ENCODE results near the gene BBS4. TPM values are rescaled to one million over a fixed set of nuclear protein-coding genes. Genes with fewer than 3 reads are reported as not detected.

The BBS4 gene, protein sequence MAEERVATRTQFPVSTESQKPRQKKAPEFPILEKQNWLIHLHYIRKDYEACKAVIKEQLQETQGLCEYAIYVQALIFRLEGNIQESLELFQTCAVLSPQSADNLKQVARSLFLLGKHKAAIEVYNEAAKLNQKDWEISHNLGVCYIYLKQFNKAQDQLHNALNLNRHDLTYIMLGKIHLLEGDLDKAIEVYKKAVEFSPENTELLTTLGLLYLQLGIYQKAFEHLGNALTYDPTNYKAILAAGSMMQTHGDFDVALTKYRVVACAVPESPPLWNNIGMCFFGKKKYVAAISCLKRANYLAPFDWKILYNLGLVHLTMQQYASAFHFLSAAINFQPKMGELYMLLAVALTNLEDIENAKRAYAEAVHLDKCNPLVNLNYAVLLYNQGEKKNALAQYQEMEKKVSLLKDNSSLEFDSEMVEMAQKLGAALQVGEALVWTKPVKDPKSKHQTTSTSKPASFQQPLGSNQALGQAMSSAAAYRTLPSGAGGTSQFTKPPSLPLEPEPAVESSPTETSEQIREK
- total RNA-seq (2012; rRNA removed), result 9.7 and 15.8 TPM in 2 replicates
- polyA plus RNA-seq (2012; rRNA removed), result 10.5 and 21.0 TPM in 2 replicates
- 3.6 and 6.6 TPM in 2 replicates for polyA plus RNA-seq (2012; cell fraction: cytosol; rRNA removed)
- polyA plus RNA-seq (2012; cell fraction: nucleus; rRNA removed; ENCODE audit: low replicate concordance), result 9.2 and 47.2 TPM in 2 replicates
- percentile 66 among the genes with signal in this experiment for Bru-seq, nascent RNA
- BruChase-seq, experiment 1, labeled RNA remaining after a 6-hour chase, result percentile 83 among the genes with signal in this experiment
- percentile 83 among the genes with signal in this experiment for BruChase-seq, experiment 2, labeled RNA remaining after a 2-hour chase
- long read RNA-seq, transcript BBS4-201 (16 exons, 2,490 nt), result major isoform, 9 of 20 reads
- long read RNA-seq, partial matches to known transcripts, result 4 of 20 reads
- long read RNA-seq, other reads (novel, unspliced or antisense), result 7 of 20 reads

DNA sequence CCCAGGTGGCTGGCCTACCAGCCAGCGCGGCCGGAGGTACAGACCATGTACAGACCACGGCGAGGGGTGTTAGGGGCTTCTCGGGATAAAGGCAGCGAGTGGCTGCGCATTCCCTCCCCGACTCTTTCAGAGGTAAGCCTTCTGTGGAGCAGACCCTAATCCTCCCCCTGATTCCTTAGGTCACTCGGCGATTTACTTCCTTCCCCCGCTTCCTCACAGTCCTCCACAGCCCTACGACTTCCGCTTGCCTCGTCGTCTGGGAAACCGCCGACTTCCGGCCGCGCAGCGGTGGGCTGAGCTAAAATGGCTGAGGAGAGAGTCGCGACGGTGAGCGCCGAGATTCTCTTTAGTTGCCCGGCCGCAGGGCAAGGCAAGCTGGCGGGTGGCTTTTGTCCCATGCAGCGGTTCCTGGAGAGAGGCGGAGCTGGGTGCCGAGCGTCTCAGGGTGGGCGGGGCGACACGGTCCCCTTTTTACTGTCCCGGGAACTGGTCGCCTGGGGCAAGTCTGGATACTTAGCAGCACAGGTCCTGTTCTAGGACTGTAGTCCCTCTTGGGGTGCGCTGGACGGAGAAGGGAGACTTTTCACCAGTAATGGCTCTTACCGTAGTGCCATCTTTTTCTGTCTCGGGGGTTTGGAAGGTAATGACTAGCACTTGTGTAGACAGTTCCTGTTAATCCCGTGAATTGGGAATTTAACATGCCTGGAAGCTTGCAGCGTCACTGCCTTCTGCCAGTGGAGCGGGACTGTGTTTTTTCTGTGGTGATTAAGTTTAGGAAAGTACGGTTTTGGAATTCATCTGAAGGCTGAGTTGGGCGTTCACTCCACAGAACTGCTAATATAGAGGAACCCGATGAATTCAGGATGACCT is at the start of gene BBS4, which contains the start of gene HIGD2B:
TSS of gene BBS4 (plus strand) at position 283 of the 870 bp plus-strand sequence. CDS start at position 304, 21 bp downstream.
TSS of gene HIGD2B (minus strand) at position 258 of the 870 bp plus-strand sequence. CDS start 9,808 bp downstream, outside the sequence.
- Histone ChIP-seq H2BK20ac (ENCODE audit: low read depth, low read length) (no peak within 1 kb of the TSS), H3K9me1 (ENCODE audit: insufficient read depth, low read length) (no peaks in the 10 kb centered on the region), H2BK120ac (ENCODE audit: low read depth, low read length) (peak within 1 kb of the TSS; percentile 35), H2AFZ (replicated peaks; ENCODE audit: low read length, poor library complexity) (peak within 1 kb of the TSS; percentile 99), H4K20me1 (ENCODE audit: insufficient read depth, low read length) (no peaks in the 10 kb centered on the region), H3K4me1 (ENCODE audit: control insufficient read depth, insufficient read depth, low read length) (0 out of 2 replicates have a peak, but pooled peaks cover 1% of the 10 kb centered on the region), H2AK5ac (ENCODE audit: low read depth, low read length) (0 out of 2 replicates have a peak within 1 kb of the TSS, but pooled peaks have one; percentile 6), H3K4ac (ENCODE audit: low read depth, low read length) (peak within 1 kb of the TSS; percentile 80), H2AK9ac (replicated peaks; ENCODE audit: low read depth, low read length, poor library complexity) (peak within 1 kb of the TSS; percentile 73), H3K4me3 (ENCODE audit: insufficient read depth, low read depth, low read length) (peak within 1 kb of the TSS; percentile 59), H3K9ac (ENCODE audit: low read depth, low read length) (peak within 1 kb of the TSS; percentile 80), H4K8ac (ENCODE audit: low read depth in 2 of 2, low read length in 2 of 2) (peak within 1 kb of the TSS; percentile 98 to 99), H4K5ac (ENCODE audit: low read depth, low read length) (peak within 1 kb of the TSS; percentile 77), H3K14ac (replicated peaks; ENCODE audit: low read depth, low read length) (peak within 1 kb of the TSS; percentile 92), H2BK5ac (ENCODE audit: low read depth, low read length, poor library complexity, severe bottlenecking) (peak within 1 kb of the TSS; percentile 73), H3K27me3 (ENCODE audit: control insufficient read depth, insufficient read depth, low read length) (peaks cover under 1% of the 10 kb centered on the region; the same call in 1 of the 2 replicates), H3K4me2 (ENCODE audit: low read depth, low read length) (peak within 1 kb of the TSS; percentile 81), H3K36me3 (ENCODE audit: control insufficient read depth, insufficient read depth, low read length) (no peaks in the 10 kb centered on the region), H3K9me3 (ENCODE audit: control insufficient read depth, insufficient read depth, low read length) (no peaks in the 10 kb centered on the region), H3K79me1 (ENCODE audit: low read depth in 1 of 2, low read length in 2 of 2) (peaks cover 0 to 13% of the 10 kb centered on the region in 2 experiments; a peak in 2 of 4 replicates), H4K91ac (ENCODE audit: insufficient read depth, low read depth, low read length) (peak within 1 kb of the TSS; percentile 75), H3K18ac (ENCODE audit: low read depth, low read length) (peak within 1 kb of the TSS; percentile 56), H3K27ac (ENCODE audit: insufficient read depth, low read length) (peak within 1 kb of the TSS; percentile 89), H3K23ac (ENCODE audit: low read depth, low read length) (peak within 1 kb of the TSS; percentile 95), H2BK15ac (ENCODE audit: low read depth, low read length) (peak within 1 kb of the TSS; percentile 62; the same call in 1 of the 3 replicates), H3K56ac (ENCODE audit: extremely low read depth, insufficient read depth, low read length) (peak within 1 kb of the TSS; percentile 89)
- peak; percentile 99 for ATAC-seq (ENCODE audit: low read depth)
- DNase-seq, result peak; percentile 83
- CTCF ChIA-PET, result interaction anchor here (0.6 kb wide), 1 partner anchor 36 kb away, joined by 4 read pairs; no protein-coding TSS in a partner anchor
- POLR2A ChIA-PET (ENCODE audit: unreplicated experiment), result no interaction called here
- intact Hi-C loops (cut with micrococcal nuclease), result no loop called here
- in situ Hi-C loops (cut with MboI; ENCODE audit: low sequenced_read_pairs), result no loop called here
- dilution Hi-C loops (cut with HindIII; ENCODE audit: low sequenced_read_pairs, unreplicated experiment), result no loop called here
- no TSS peak for BruUV-seq (replicated peaks)
- 0% methylated on average over 20 of the region's 49 CpGs; no CpG with 5 or more reads in 1 of the 2 experiments for WGBS, 2 experiments (ENCODE audit: extremely low coverage in 2 of 2, insufficient read length in 1 of 2)
- TF ChIP-seq, protein P1, sequence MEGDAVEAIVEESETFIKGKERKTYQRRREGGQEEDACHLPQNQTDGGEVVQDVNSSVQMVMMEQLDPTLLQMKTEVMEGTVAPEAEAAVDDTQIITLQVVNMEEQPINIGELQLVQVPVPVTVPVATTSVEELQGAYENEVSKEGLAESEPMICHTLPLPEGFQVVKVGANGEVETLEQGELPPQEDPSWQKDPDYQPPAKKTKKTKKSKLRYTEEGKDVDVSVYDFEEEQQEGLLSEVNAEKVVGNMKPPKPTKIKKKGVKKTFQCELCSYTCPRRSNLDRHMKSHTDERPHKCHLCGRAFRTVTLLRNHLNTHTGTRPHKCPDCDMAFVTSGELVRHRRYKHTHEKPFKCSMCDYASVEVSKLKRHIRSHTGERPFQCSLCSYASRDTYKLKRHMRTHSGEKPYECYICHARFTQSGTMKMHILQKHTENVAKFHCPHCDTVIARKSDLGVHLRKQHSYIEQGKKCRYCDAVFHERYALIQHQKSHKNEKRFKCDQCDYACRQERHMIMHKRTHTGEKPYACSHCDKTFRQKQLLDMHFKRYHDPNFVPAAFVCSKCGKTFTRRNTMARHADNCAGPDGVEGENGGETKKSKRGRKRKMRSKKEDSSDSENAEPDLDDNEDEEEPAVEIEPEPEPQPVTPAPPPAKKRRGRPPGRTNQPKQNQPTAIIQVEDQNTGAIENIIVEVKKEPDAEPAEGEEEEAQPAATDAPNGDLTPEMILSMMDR (conservative IDR thresholded peaks at IDR 0.05; ENCODE audit: low read depth, low read length), result no peak
- TF ChIP-seq RCOR1 (IDR thresholded peaks at IDR 0.05; ENCODE audit: insufficient replicate concordance, low read length) (no peak), FOS (IDR thresholded peaks at IDR 0.05; ENCODE audit: low read depth, low read length) (no peak), CHD1 (IDR thresholded peaks at IDR 0.05; ENCODE audit: low read depth, low read length) (no peak), CEBPB (IDR thresholded peaks at IDR 0.05; ENCODE audit: low read depth, low read length) (no peak), BHLHE40 (IDR thresholded peaks at IDR 0.05; ENCODE audit: low read depth, low read length) (no peak), MAZ (IDR thresholded peaks at IDR 0.05; ENCODE audit: borderline replicate concordance, low read depth, low read length) (0 out of 2 replicates have a peak, but pooled peaks have one; percentile 11), MAFK (IDR thresholded peaks at IDR 0.05; ENCODE audit: low read depth, low read length) (no peak), MXI1 (IDR thresholded peaks at IDR 0.05; ENCODE audit: borderline replicate concordance, low read depth, low read length) (peak; percentile 61)
- TF ChIP-seq, protein P2, sequence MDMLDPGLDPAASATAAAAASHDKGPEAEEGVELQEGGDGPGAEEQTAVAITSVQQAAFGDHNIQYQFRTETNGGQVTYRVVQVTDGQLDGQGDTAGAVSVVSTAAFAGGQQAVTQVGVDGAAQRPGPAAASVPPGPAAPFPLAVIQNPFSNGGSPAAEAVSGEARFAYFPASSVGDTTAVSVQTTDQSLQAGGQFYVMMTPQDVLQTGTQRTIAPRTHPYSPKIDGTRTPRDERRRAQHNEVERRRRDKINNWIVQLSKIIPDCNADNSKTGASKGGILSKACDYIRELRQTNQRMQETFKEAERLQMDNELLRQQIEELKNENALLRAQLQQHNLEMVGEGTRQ (IDR thresholded peaks at IDR 0.05; ENCODE audit: low read depth, low read length), result no peak
